Endodermal cell (in vitro differentiated cells): ENCODE measurements around the gene C15orf39. TPM values are rescaled to one million over a fixed set of nuclear protein-coding genes. Genes with fewer than 3 reads are reported as not detected.
A peak's percentile ranks its signal among the peaks of the same experiment; 100 is the strongest.
"Not testable (repeated sequence)": the region's sequence is repeated elsewhere in the genome, so short reads cannot be mapped to it uniquely, and the experiment has no call there.

ENCODE experiments used
- DNase-seq: peaks from one replicate; pipeline ENCODE4 v3.0.0-alpha.2; 2017
- H3K27ac ChIP-seq: 2 replicates; pipeline ENCODE4 v1.5.1; 2013; ENCODE audit warnings: mild to moderate bottlenecking, low read depth, low read length, moderate library complexity
- H3K27me3 ChIP-seq: 2 replicates; pipeline ENCODE4 v1.6.1; 2013; ENCODE audit warnings: mild to moderate bottlenecking, low read length, moderate library complexity; ENCODE audit not compliant: insufficient read depth, control insufficient read depth, poor library complexity, severe bottlenecking
- H3K36me3 ChIP-seq: 2 replicates; pipeline ENCODE4 v1.7.0; 2013; ENCODE audit warnings: mild to moderate bottlenecking, low read length, moderate library complexity; ENCODE audit not compliant: control insufficient read depth, insufficient read depth
- H3K4me1 ChIP-seq: one replicate; pipeline ENCODE4 v1.7.0; 2013; ENCODE audit warnings: low read length; ENCODE audit not compliant: control insufficient read depth, insufficient read depth
- H3K4me3 ChIP-seq: 2 replicates; pipeline ENCODE4 v1.5.1; 2013; ENCODE audit warnings: mild to moderate bottlenecking, low read length, moderate library complexity
- H3K9ac ChIP-seq: 2 replicates; pipeline ENCODE4 v1.6.1; 2013; ENCODE audit warnings: mild to moderate bottlenecking, low read length, moderate library complexity; ENCODE audit not compliant: poor library complexity, severe bottlenecking; ENCODE audit errors: extremely low read depth
- H3K9me3 ChIP-seq: 2 replicates; pipeline ENCODE4 v1.6.1; 2013; ENCODE audit warnings: mild to moderate bottlenecking, low read length, moderate library complexity; ENCODE audit not compliant: control insufficient read depth
- H3K27ac Mint-ChIP-seq: 2 replicates; pipeline ENCODE4 v1.8.0; 2020; ENCODE audit warnings: mixed read lengths
- H3K27me3 Mint-ChIP-seq: 2 replicates; pipeline ENCODE4 v1.8.0; 2021; ENCODE audit warnings: mild to moderate bottlenecking, mixed read lengths; ENCODE audit not compliant: insufficient read depth
- H3K36me3 Mint-ChIP-seq: 2 replicates; pipeline ENCODE4 v1.8.0; 2020; ENCODE audit warnings: low read depth, mixed read lengths
- H3K4me1 Mint-ChIP-seq: 2 replicates; pipeline ENCODE4 v1.8.0; 2020; ENCODE audit warnings: mixed read lengths
- H3K4me3 Mint-ChIP-seq: 2 replicates; pipeline ENCODE4 v1.8.0; 2020; ENCODE audit warnings: mild to moderate bottlenecking, moderate library complexity, mixed read lengths
- H3K9me3 Mint-ChIP-seq: 2 replicates; pipeline ENCODE4 v1.8.0; 2020; ENCODE audit warnings: mild to moderate bottlenecking, mixed read lengths
- WGBS, 2 experiments: methylation state at CpG; one replicate each; pipeline versions ENCODE4 v1.1.5 to v1.1.7; 2013; ENCODE audit warnings: missing lambda C conversion rate in 2 of 2, mixed read lengths in 1 of 2; ENCODE audit not compliant: insufficient coverage in 1 of 2, insufficient read length in 1 of 2; 5-methylcytosine and 5-hydroxymethylcytosine counted together
- total RNA-seq, 2 donors: library from RNA; stranded (reverse); fragmentation: NEBNext Ultra II Directional in 1 of 2; extraction: Animal tissue kit (Norgen Biotek cat#: 25700) in 1 of 2; gene quantifications; 2 replicates in 1 of 2; 3 replicates in 1 of 2; pipeline ENCODE4 v1.2.1, GENCODE V29; 2021
- TF ChIP-seq, protein P1 (sequence below): fragments of 200-600 bp; sonication (generic); conservative IDR thresholded peaks from 2 replicates; pipeline ENCODE4 v1.5.0; 2021; ENCODE audit warnings: antibody characterized with exemption, mild to moderate bottlenecking

The C15orf39 gene
- total RNA-seq, 2 donors from 2014 or later, result 19.0 to 22.2 TPM

DNA sequence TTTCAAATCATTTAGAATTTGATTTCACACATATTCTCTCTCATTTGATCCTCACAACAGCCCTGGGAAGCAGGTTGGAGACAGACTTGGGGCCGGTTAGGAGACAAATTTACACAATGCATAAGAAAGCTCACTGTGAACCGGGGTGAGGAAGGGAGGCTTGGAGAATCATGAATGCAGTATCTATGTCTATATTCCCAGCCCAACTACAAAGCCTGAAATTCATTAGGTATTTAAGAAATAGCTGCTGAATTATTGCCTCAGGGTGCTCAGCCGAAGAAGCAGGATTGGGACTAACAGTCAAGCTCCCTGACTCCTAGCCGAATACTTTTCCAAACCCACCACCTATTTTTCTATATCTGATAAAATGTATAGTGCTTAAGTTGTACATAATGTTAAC lies 48.0 kb downstream of the C15orf39 start:
- Histone ChIP-seq H3K27ac (no peak overlapping the region), H3K27me3 (no peaks in the 10 kb centered on the region), H3K4me1 (peaks cover 6% of the 10 kb centered on the region), H3K4me3 (no peak overlapping the region), H3K36me3 (no peaks in the 10 kb centered on the region), H3K9ac (no peak overlapping the region), H3K9me3 (no peaks in the 10 kb centered on the region)
- peaks cover 38% of the 10 kb centered on the region for H3K4me1 Mint-ChIP-seq
- WGBS, 2 experiments, result 78% methylated on average over 3 of the region's 4 CpGs; no CpG with 5 or more reads in 1 of the 2 experiments
- TF ChIP-seq, protein P1, sequence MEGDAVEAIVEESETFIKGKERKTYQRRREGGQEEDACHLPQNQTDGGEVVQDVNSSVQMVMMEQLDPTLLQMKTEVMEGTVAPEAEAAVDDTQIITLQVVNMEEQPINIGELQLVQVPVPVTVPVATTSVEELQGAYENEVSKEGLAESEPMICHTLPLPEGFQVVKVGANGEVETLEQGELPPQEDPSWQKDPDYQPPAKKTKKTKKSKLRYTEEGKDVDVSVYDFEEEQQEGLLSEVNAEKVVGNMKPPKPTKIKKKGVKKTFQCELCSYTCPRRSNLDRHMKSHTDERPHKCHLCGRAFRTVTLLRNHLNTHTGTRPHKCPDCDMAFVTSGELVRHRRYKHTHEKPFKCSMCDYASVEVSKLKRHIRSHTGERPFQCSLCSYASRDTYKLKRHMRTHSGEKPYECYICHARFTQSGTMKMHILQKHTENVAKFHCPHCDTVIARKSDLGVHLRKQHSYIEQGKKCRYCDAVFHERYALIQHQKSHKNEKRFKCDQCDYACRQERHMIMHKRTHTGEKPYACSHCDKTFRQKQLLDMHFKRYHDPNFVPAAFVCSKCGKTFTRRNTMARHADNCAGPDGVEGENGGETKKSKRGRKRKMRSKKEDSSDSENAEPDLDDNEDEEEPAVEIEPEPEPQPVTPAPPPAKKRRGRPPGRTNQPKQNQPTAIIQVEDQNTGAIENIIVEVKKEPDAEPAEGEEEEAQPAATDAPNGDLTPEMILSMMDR, result no peak
- H3K27me3 Mint-ChIP-seq, result no peaks in the 10 kb centered on the region
- no peaks in the 10 kb centered on the region for H3K36me3 Mint-ChIP-seq
- no peak overlapping the region for H3K4me3 Mint-ChIP-seq
- no peak overlapping the region for H3K27ac Mint-ChIP-seq
- no peak for DNase-seq
- no peaks in the 10 kb centered on the region for H3K9me3 Mint-ChIP-seq

DNA sequence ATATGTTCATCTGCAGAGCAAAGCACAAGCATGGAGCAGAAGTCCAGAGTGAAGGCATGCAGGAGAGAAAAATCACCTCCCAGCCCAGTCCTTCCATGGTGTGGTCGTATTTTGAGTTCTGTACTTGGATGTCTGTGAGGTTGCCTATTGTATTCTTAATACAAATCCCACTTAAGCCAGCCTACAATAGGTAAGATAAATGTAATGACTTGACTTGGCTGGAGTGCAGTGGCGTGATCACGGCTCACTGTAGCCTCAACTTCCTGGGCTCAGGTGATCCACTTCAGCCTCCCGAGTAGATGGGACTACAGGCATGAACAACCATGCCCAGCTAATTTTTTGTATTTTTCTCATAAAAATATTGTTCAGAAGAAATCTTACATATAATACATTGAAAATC lies 49.7 kb downstream of the C15orf39 start:
- H3K27me3 ChIP-seq, H3K4me3 Mint-ChIP-seq, DNase-seq, H3K36me3 ChIP-seq, H3K9me3 Mint-ChIP-seq, H3K27ac Mint-ChIP-seq, H3K9ac ChIP-seq, H3K27ac ChIP-seq, H3K4me1 ChIP-seq, H3K9me3 ChIP-seq, H3K36me3 Mint-ChIP-seq, H3K4me3 ChIP-seq, H3K27me3 Mint-ChIP-seq: not testable (repeated sequence)
- peaks cover 38% of the 10 kb centered on the region for H3K4me1 Mint-ChIP-seq
- WGBS, 2 experiments, result 90% methylated on average over 3 of the region's 4 CpGs; no CpG with 5 or more reads in 1 of the 2 experiments

DNA sequence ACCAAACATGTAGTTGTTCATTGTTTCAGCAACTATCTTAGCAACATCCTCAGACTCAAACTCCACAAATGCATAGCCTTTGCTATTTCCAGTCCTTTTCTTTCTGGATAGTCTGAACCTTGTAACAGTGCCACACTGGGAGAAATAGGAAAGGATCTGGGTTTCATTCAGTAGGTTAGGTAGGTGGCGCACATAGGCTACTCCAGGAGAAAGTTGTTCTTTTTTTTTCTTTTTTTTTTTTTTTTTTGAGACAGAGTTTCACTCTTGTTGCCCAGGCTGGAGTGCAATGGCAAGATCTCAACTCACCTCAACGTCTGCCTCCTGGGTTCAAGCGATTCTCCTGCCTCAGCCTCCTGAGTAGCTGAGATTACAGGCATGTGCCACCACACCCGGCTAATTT lies 50.6 kb downstream of the C15orf39 start:
- not testable (repeated sequence) for H3K4me1 ChIP-seq, DNase-seq, H3K36me3 Mint-ChIP-seq, H3K4me3 Mint-ChIP-seq, H3K27me3 ChIP-seq, H3K27ac Mint-ChIP-seq, H3K4me3 ChIP-seq, H3K36me3 ChIP-seq, H3K27ac ChIP-seq, H3K27me3 Mint-ChIP-seq, H3K9me3 Mint-ChIP-seq, H3K9me3 ChIP-seq, H3K9ac ChIP-seq
- H3K4me1 Mint-ChIP-seq, result peaks cover 38% of the 10 kb centered on the region
- 80 to 82% methylated on average over 3 to 4 of the region's 4 CpGs for WGBS, 2 experiments
- TF ChIP-seq, protein P1, result peak; percentile 49

DNA sequence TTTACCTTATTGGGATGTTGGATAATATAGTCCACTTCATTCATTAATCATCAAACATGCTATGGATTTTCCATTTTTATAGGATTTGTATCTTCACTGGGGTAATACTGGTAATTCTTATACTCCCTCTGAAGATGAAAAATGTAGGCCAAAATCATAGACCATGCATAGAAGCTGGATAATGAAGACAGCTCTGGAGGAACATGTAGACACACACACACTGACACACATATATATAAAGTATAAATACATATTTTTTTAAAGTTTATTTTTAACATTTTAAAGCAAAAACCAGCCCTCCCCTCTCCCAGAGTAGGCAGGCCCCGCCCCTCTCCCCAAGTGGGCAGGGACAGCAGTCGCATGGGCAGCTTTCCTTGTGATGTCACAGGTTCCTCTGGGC lies 56.4 kb downstream of the C15orf39 start, which contains the start of gene GOLGA6C:
Gene GOLGA6C, plus strand, starts transcription at position 301 of the 400 bp plus-strand sequence. CDS start 265 bp downstream, outside the sequence.
- not testable (repeated sequence) for H3K9ac ChIP-seq, DNase-seq, H3K27me3 Mint-ChIP-seq, H3K36me3 Mint-ChIP-seq, H3K9me3 ChIP-seq, H3K4me3 ChIP-seq, H3K27me3 ChIP-seq, H3K27ac ChIP-seq, H3K36me3 ChIP-seq, H3K27ac Mint-ChIP-seq, H3K4me1 Mint-ChIP-seq, H3K9me3 Mint-ChIP-seq, H3K4me1 ChIP-seq, H3K4me3 Mint-ChIP-seq
- no CpG with 5 or more reads among the region's 2 CpGs for WGBS, 2 experiments

DNA sequence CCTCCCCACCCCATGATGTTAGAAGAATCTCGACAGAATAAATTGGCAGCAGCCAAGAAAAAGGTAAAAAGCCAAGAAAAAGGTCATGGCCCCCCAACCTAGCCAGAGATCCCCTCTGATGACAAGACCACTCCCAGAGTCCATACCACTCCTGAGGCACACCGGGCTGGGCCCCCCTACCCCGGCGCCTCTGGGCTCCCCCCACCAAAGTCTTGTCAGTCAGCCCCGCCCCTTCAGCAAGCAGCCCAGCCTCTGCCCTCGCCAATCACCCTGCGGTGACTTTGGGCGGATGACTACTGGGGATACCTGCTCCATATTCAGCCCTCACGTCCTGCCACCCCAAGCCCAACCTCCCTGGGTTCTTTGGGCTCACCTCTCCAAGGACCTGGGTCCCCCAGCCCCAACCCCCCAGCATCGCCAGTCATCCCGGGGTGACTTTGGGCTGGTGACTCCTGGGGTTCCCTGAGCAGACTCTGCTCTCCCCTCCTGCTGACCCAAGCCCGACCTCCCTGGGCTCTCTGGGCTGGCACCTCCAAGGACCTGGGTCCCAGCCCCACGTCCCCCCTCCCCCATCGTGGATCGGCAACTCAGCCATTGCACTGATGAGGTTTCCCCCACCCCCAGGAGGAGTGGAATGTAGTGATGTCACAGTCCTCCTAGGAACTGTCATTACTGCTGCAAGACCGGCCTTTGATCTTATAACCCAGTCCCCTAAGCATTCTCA lies 57.1 kb downstream of the C15orf39 start:
- not testable (repeated sequence) for H3K27ac Mint-ChIP-seq, H3K27me3 Mint-ChIP-seq, H3K27ac ChIP-seq, H3K9me3 Mint-ChIP-seq, H3K36me3 Mint-ChIP-seq, H3K9me3 ChIP-seq, H3K4me1 ChIP-seq, H3K4me3 Mint-ChIP-seq, H3K27me3 ChIP-seq, H3K4me3 ChIP-seq, H3K4me1 Mint-ChIP-seq, DNase-seq, H3K36me3 ChIP-seq, H3K9ac ChIP-seq
- 81% methylated on average over 5 of the region's 16 CpGs; no CpG with 5 or more reads in 1 of the 2 experiments for WGBS, 2 experiments

DNA sequence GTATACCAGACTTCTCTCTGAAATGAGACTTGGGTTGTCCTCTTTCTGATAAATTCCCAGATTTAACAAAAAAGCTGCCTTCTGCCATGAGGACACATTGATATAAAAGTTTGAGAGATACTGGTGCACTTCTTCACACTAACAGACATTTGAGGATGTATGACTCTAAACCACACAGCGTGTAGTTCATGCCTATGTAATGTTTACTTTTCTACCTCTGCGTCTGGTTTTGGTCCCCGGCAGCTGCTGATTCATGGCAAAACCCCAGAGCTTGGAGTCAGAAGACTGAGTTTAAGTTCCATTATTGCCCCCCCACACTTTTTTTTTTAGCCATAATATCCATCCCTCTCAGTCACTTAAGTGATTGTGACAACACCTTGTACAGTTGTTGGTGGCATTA lies 58.2 kb downstream of the C15orf39 start:
- H3K9me3 Mint-ChIP-seq, DNase-seq, H3K36me3 Mint-ChIP-seq: not testable (repeated sequence)

More for the DNA sequence above, 58.2 kb downstream of the C15orf39 start:
- H3K9me3 ChIP-seq, H3K4me1 ChIP-seq, H3K4me3 ChIP-seq, H3K27me3 Mint-ChIP-seq, H3K4me3 Mint-ChIP-seq, H3K27ac Mint-ChIP-seq, H3K27ac ChIP-seq, H3K4me1 Mint-ChIP-seq, H3K9ac ChIP-seq, H3K36me3 ChIP-seq, H3K27me3 ChIP-seq: not testable (repeated sequence)
- WGBS, 2 experiments, result no CpG with 5 or more reads among the region's 3 CpGs
